Measurements from ENCODE around the gene CYP2C9. TPM values are rescaled to one million over a fixed set of nuclear protein-coding genes. Genes with fewer than 3 reads are reported as not detected.
"Not testable (repeated sequence)": the region's sequence is repeated elsewhere in the genome, so short reads cannot be mapped to it uniquely, and the experiment has no call there.

CYP2C9 gene
- not detected for total RNA-seq
- polyA plus RNA-seq: not detected

DNA sequence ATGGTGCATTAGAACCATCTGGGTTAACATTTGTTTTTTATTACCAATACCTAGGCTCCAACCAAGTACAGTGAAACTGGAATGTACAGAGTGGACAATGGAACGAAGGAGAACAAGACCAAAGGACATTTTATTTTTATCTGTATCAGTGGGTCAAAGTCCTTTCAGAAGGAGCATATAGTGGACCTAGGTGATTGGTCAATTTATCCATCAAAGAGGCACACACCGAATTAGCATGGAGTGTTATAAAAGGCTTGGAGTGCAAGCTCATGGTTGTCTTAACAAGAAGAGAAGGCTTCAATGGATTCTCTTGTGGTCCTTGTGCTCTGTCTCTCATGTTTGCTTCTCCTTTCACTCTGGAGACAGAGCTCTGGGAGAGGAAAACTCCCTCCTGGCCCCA lies at the start of gene CYP2C9:
TSS of gene CYP2C9 (plus strand) at position 276 of the 400 bp plus-strand sequence. CDS start at position 301, 25 bp downstream.
- intact Hi-C loops (cut with micrococcal nuclease): no loop called here
- Mint-ChIP-seq H3K9me3 (peaks cover 0 to 29% (median 15%) of the 10 kb centered on the region in 8 donors), H3K27ac (no peak within 1 kb of the TSS)

DNA sequence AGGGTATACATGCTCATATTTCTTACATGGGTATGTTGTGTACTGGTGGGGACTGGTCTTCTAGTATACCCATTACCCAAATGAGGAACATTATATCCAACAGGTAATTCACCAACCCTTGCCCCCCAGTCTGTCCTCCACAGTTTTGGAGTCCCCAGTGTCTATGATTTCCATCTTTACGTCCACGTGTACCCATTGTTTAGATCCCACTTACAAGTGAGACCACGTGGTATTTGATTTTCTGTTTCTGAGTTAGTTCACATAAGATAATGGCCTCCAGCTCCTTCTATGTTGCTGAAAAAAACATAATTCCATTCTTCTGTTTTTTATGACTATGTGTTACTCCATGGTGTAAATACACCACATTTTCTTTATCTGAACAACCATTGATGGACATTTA lies 49.3 kb upstream of the CYP2C9 start:
- intact Hi-C loops (cut with micrococcal nuclease): no loop called here

More for the DNA sequence above, at the start of gene CYP2C9:
- no peaks in the 10 kb centered on the region for H3K27me3 ChIP-seq (ENCODE audit: insufficient read depth, low read length)
- H3K4me1 ChIP-seq (ENCODE audit: insufficient read depth, low read length): no peaks in the 10 kb centered on the region
- DNase-seq: no peak
- Mint-ChIP-seq H3K27me3 (no peaks in the 10 kb centered on the region), H3K4me3 (no peak within 1 kb of the TSS), H3K4me1 (no peaks in the 10 kb centered on the region), H3K36me3 (no peaks in the 10 kb centered on the region)
- H3K27ac ChIP-seq (ENCODE audit: low read depth, low read length): no peak within 1 kb of the TSS
- POLR2A ChIA-PET (ENCODE audit: partially characterized antibody): no interaction called here
- H3K9me3 ChIP-seq (ENCODE audit: control insufficient read depth in 1 of 2, low read length in 2 of 2): no peaks in the 10 kb centered on the region
- H3K36me3 ChIP-seq (ENCODE audit: insufficient read depth, low read length): no peaks in the 10 kb centered on the region
- no peak within 1 kb of the TSS for H3K4me3 ChIP-seq (ENCODE audit: low read length in 2 of 2)
- CTCF ChIA-PET (ENCODE audit: partially characterized antibody): no interaction called here

DNA sequence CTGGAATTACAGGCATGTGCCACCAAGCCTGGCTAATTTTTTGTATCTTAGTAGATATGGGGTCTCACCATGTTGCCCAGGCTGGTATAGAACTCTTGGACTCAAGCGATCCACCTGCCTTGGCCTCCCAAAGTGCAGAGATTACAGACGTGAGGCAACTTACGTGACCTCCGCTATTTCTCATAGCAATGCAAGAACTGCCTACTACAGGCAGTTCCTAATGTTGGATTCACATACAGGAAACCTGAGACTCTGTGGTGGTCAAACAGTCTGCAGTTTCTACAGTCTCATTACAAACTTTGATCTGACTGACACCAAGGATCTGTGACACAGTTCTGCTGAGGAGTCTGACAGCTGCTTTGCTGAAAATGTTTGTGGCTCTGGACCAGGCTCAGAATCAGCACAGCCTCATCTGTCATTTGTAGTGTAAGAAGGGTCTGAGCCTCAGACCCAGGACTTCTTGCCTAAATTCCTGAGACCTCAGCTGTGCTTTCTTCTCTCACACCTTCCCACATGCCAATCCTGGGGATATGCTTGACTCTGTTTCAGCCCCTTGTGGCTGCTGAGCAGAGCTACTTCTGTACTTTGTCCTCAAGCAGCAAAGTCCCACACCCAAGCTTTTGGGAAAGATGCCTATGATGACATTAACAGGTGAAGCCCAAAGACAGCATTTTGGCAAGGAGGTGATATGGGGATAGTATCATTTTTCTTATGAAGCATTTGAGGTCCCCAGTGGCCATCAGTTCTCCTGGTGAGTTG lies 48.0 kb upstream of the CYP2C9 start:
- peaks cover 0 to 11% (median 4%) of the 10 kb centered on the region in 8 donors for H3K9me3 Mint-ChIP-seq
- no peaks in the 10 kb centered on the region for H3K36me3 Mint-ChIP-seq
- no peak for DNase-seq
- H3K27me3 ChIP-seq (ENCODE audit: insufficient read depth, low read length): no peaks in the 10 kb centered on the region
- no peaks in the 10 kb centered on the region for H3K4me1 Mint-ChIP-seq
- H3K4me3 ChIP-seq (ENCODE audit: low read length in 2 of 2): no peak overlapping the region
- intact Hi-C loops (cut with micrococcal nuclease): no loop called here
- no peaks in the 10 kb centered on the region for H3K4me1 ChIP-seq (ENCODE audit: insufficient read depth, low read length)
- no peak overlapping the region for H3K4me3 Mint-ChIP-seq
- no peak overlapping the region for H3K27ac Mint-ChIP-seq
- H3K27me3 Mint-ChIP-seq: no peaks in the 10 kb centered on the region
- CTCF ChIA-PET (ENCODE audit: partially characterized antibody): no interaction called here
- H3K9me3 ChIP-seq (ENCODE audit: control insufficient read depth in 1 of 2, low read length in 2 of 2): no peaks in the 10 kb centered on the region
- H3K36me3 ChIP-seq (ENCODE audit: insufficient read depth, low read length): no peaks in the 10 kb centered on the region
- POLR2A ChIA-PET (ENCODE audit: partially characterized antibody): no interaction called here
- H3K27ac ChIP-seq (ENCODE audit: low read depth, low read length): no peak overlapping the region

More for the DNA sequence above, 49.3 kb upstream of the CYP2C9 start:
- Histone ChIP-seq H3K4me3 (ENCODE audit: low read length in 2 of 2) (no peak overlapping the region), H3K9me3 (ENCODE audit: control insufficient read depth in 1 of 2, low read length in 2 of 2) (no peaks in the 10 kb centered on the region), H3K4me1 (ENCODE audit: insufficient read depth, low read length) (no peaks in the 10 kb centered on the region), H3K36me3 (ENCODE audit: insufficient read depth, low read length) (no peaks in the 10 kb centered on the region), H3K27me3 (ENCODE audit: insufficient read depth, low read length) (no peaks in the 10 kb centered on the region), H3K27ac (ENCODE audit: low read depth, low read length) (no peak overlapping the region)
- no peak for DNase-seq
- no peaks in the 10 kb centered on the region for H3K4me1 Mint-ChIP-seq
- no peaks in the 10 kb centered on the region for H3K27me3 Mint-ChIP-seq
- no peak overlapping the region for H3K4me3 Mint-ChIP-seq
- peaks cover 0 to 12% (median 1%) of the 10 kb centered on the region in 8 donors for H3K9me3 Mint-ChIP-seq
- no peaks in the 10 kb centered on the region for H3K36me3 Mint-ChIP-seq
- H3K27ac Mint-ChIP-seq: no peak overlapping the region
- ChIA-PET POLR2A (ENCODE audit: partially characterized antibody) (no interaction called here), CTCF (ENCODE audit: partially characterized antibody) (no interaction called here)

DNA sequence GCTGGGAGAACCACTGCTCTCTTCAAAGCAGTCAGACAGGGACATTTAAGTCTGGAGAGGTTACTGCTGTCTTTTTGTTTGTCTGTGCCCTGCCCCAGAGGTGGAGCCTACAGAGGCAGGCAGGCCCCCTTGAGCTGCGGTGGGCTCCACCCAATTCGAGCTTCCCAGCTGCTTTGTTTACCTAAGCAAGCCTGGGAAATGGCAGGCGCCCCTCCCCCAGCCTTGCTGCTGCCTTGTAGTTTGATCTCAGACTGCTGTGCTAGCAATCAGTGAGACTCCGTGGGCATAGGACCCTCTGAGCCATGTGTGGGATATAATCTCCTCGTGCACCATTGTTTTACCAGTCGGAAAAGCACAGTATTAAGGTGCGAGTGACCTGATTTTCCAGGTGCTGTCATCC lies 40.0 kb upstream of the CYP2C9 start:
- H3K9me3 ChIP-seq (ENCODE audit: control insufficient read depth in 1 of 2, low read length in 2 of 2); H3K36me3 Mint-ChIP-seq; POLR2A ChIA-PET (ENCODE audit: partially characterized antibody); H3K4me1 ChIP-seq (ENCODE audit: insufficient read depth, low read length); CTCF ChIA-PET (ENCODE audit: partially characterized antibody); DNase-seq; H3K27me3 ChIP-seq (ENCODE audit: insufficient read depth, low read length); H3K9me3 Mint-ChIP-seq; H3K4me1 Mint-ChIP-seq; H3K36me3 ChIP-seq (ENCODE audit: insufficient read depth, low read length); H3K27me3 Mint-ChIP-seq; H3K27ac ChIP-seq (ENCODE audit: low read depth, low read length); H3K4me3 ChIP-seq (ENCODE audit: low read length in 2 of 2); intact Hi-C loops (cut with micrococcal nuclease); H3K27ac Mint-ChIP-seq; H3K4me3 Mint-ChIP-seq: not testable (repeated sequence)

DNA sequence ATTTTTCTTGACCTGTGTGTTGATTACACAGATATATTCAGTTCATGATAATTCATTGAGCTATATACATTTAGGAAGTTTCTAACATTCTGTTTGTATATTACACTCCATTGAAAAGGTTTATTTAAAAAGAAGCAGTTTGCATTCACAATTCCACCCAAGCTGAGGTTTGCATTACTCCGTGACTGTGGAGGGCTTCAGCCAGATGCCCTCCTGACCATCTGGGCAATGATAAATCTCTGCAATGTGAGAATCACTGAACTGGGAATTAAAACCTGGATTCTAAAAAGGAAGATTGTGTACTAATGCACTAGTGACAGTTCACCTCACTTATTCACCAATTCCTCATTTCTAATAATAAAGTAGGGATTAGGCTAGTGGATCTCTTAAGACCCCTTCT lies 36.4 kb upstream of the CYP2C9 start:
- Mint-ChIP-seq H3K4me3 (no peak overlapping the region), H3K36me3 (no peaks in the 10 kb centered on the region), H3K27me3 (no peaks in the 10 kb centered on the region), H3K4me1 (no peaks in the 10 kb centered on the region), H3K9me3 (peaks cover 0 to 8% (median 5%) of the 10 kb centered on the region in 8 donors), H3K27ac (no peak overlapping the region)
- H3K27ac ChIP-seq (ENCODE audit: low read depth, low read length): no peak overlapping the region
- no peaks in the 10 kb centered on the region for H3K36me3 ChIP-seq (ENCODE audit: insufficient read depth, low read length)
- ChIA-PET POLR2A (ENCODE audit: partially characterized antibody) (no interaction called here), CTCF (ENCODE audit: partially characterized antibody) (no interaction called here)
- no peak overlapping the region for H3K4me3 ChIP-seq (ENCODE audit: low read length in 2 of 2)
- no peaks in the 10 kb centered on the region for H3K27me3 ChIP-seq (ENCODE audit: insufficient read depth, low read length)
- H3K9me3 ChIP-seq (ENCODE audit: control insufficient read depth in 1 of 2, low read length in 2 of 2): no peaks in the 10 kb centered on the region
- intact Hi-C loops (cut with micrococcal nuclease): no loop called here
- no peaks in the 10 kb centered on the region for H3K4me1 ChIP-seq (ENCODE audit: insufficient read depth, low read length)
- no peak for DNase-seq

DNA sequence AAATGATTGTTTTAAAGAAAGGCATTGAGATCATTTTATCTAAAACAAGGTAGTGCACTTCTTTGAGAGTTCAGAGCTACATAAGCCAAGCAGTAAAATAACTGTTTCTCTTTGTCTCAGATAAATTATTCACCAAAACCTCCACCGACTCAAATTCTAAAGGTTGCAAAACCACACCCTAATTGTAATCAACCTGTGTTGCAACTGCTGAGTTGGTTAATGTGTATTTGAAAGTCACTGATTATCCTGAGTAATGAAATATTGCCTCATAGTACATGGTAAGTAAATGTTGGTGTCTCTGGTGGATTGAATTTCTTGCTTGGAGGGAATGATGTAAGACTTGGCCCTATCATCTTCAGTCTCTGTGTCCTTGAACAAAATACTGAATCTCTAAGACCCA lies 35.9 kb upstream of the CYP2C9 start:
- H3K27ac Mint-ChIP-seq: no peak overlapping the region
- H3K4me1 ChIP-seq (ENCODE audit: insufficient read depth, low read length): no peaks in the 10 kb centered on the region
- H3K9me3 ChIP-seq (ENCODE audit: control insufficient read depth in 1 of 2, low read length in 2 of 2): no peaks in the 10 kb centered on the region
- no peaks in the 10 kb centered on the region for H3K36me3 ChIP-seq (ENCODE audit: insufficient read depth, low read length)
- no peak overlapping the region for H3K27ac ChIP-seq (ENCODE audit: low read depth, low read length)
- ChIA-PET POLR2A (ENCODE audit: partially characterized antibody) (no interaction called here), CTCF (ENCODE audit: partially characterized antibody) (no interaction called here)
- H3K27me3 ChIP-seq (ENCODE audit: insufficient read depth, low read length): no peaks in the 10 kb centered on the region
- intact Hi-C loops (cut with micrococcal nuclease): no loop called here
- H3K36me3 Mint-ChIP-seq: no peaks in the 10 kb centered on the region
- no peak for DNase-seq
- H3K4me3 ChIP-seq (ENCODE audit: low read length in 2 of 2): no peak overlapping the region
- no peak overlapping the region for H3K4me3 Mint-ChIP-seq
- H3K27me3 Mint-ChIP-seq: no peaks in the 10 kb centered on the region
- H3K4me1 Mint-ChIP-seq: no peaks in the 10 kb centered on the region
- peaks cover 0 to 8% (median 5%) of the 10 kb centered on the region in 8 donors for H3K9me3 Mint-ChIP-seq

DNA sequence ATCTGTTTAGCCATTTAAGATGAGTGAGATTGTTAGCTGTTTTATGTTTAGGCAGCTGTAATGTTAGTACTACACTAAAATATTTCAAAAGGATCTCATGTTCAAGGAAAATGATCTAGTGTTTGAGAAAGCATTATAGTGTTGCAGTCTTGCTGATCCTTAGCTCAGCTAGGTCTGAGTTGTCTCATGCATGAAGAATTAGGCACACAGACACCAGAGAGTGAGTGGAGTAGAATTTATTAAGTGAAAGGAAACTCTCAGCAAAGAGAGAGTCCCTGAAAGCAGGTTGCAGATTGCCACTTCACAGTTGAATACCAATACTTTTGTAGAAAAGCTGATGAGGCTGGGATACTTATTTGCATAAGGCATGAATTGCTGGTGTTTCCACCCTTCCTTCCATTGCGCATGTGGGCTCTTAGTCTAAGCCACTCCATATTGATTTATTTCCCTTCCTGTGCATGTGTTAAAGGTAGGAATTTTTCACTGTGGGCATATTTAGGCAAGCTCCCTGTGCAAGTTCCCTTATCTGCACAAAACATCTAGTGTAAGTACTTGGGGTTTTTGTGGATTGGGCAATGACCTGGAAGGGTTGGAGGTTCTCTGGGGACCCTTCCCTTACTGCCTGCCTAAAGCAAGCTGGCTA lies 33.8 kb upstream of the CYP2C9 start:
- H3K4me3 Mint-ChIP-seq; intact Hi-C loops (cut with micrococcal nuclease): not testable (repeated sequence)

More for the DNA sequence above, 33.8 kb upstream of the CYP2C9 start:
- H3K36me3 ChIP-seq (ENCODE audit: insufficient read depth, low read length); H3K27me3 Mint-ChIP-seq; H3K27ac Mint-ChIP-seq; H3K36me3 Mint-ChIP-seq; DNase-seq; H3K9me3 ChIP-seq (ENCODE audit: control insufficient read depth in 1 of 2, low read length in 2 of 2); H3K27ac ChIP-seq (ENCODE audit: low read depth, low read length); H3K27me3 ChIP-seq (ENCODE audit: insufficient read depth, low read length); POLR2A ChIA-PET (ENCODE audit: partially characterized antibody); H3K4me1 ChIP-seq (ENCODE audit: insufficient read depth, low read length); H3K4me3 ChIP-seq (ENCODE audit: low read length in 2 of 2); H3K4me1 Mint-ChIP-seq; CTCF ChIA-PET (ENCODE audit: partially characterized antibody): not testable (repeated sequence)
- peaks cover 0 to 12% (median 6%) of the 10 kb centered on the region in 8 donors for H3K9me3 Mint-ChIP-seq

Measured in CD4-positive, alpha-beta memory T cell (primary cell).